ENCODE data around the gene SLC28A1.
A peak's percentile ranks its signal among the peaks of the same experiment; 100 is the strongest.

The SLC28A1 gene

GRCh38 chr15:84934942-84935729 is 50.7 kb downstream of the SLC28A1 start:
- Histone ChIP-seq H3K27me3 (ENCODE audit: low read depth) (peaks cover 8% of the 10 kb centered on the region; the same call in 1 of the 2 replicates), H3K9me3 (no peaks in the 10 kb centered on the region), H3K4me3 (no peak overlapping the region), H3K4me1 (peaks cover 5% of the 10 kb centered on the region; the same call in 1 of the 2 replicates), H3K36me3 (replicated peaks) (no peaks in the 10 kb centered on the region)
- no peak for DNase-seq (ENCODE audit: low spot score in 2 of 2)
- in situ Hi-C loops (cut with MboI; ENCODE audit: low sequenced_read_pairs), result no loop called here

- Histone ChIP-seq H3K9me3 (no peaks in the 10 kb centered on the region), H3K27me3 (ENCODE audit: low read depth) (peaks cover 8% of the 10 kb centered on the region), H3K4me3 (no peak overlapping the region), H3K4me1 (peaks cover 7% of the 10 kb centered on the region), H3K36me3 (replicated peaks) (no peaks in the 10 kb centered on the region)
- in situ Hi-C loops (cut with MboI; ENCODE audit: low sequenced_read_pairs), result no loop called here
- DNase-seq (ENCODE audit: low spot score in 2 of 2), result no peak
These were observed 52.7 kb downstream of the SLC28A1 start for GRCh38 chr15:84937144-84937543.

- Histone ChIP-seq H3K4me3 (no peak overlapping the region), H3K27me3 (ENCODE audit: low read depth) (peaks cover 8% of the 10 kb centered on the region), H3K9me3 (no peaks in the 10 kb centered on the region), H3K4me1 (peaks cover 13% of the 10 kb centered on the region), H3K36me3 (replicated peaks) (no peaks in the 10 kb centered on the region)
- no peak for DNase-seq (ENCODE audit: low spot score in 2 of 2)
- in situ Hi-C loops (cut with MboI; ENCODE audit: low sequenced_read_pairs), result no loop called here
These were observed 54.3 kb downstream of the SLC28A1 start for GRCh38 chr15:84938726-84939125.

- H3K9me3 ChIP-seq, result no peaks in the 10 kb centered on the region
- H3K4me1 ChIP-seq, result peaks cover 13% of the 10 kb centered on the region
- peaks cover 8% of the 10 kb centered on the region for H3K27me3 ChIP-seq (ENCODE audit: low read depth)
- no peak overlapping the region for H3K4me3 ChIP-seq
- H3K36me3 ChIP-seq (replicated peaks), result no peaks in the 10 kb centered on the region
- no peak for DNase-seq (ENCODE audit: low spot score in 2 of 2)
- in situ Hi-C loops (cut with MboI; ENCODE audit: low sequenced_read_pairs), result no loop called here
These were observed 55.9 kb downstream of the SLC28A1 start for GRCh38 chr15:84940399-84940798.

GRCh38 chr15:84942456-84942855 is 58.0 kb downstream of the SLC28A1 start:
- H3K4me1 ChIP-seq, result peaks cover 9% of the 10 kb centered on the region
- in situ Hi-C loops (cut with MboI; ENCODE audit: low sequenced_read_pairs), result no loop called here
- H3K27me3 ChIP-seq (ENCODE audit: low read depth), result peaks cover 8% of the 10 kb centered on the region
- peak; percentile 63 to 66 for DNase-seq (ENCODE audit: low spot score in 2 of 2)
- H3K9me3 ChIP-seq, result no peaks in the 10 kb centered on the region
- H3K4me3 ChIP-seq, result no peak overlapping the region
- H3K36me3 ChIP-seq (replicated peaks), result no peaks in the 10 kb centered on the region

GRCh38 chr15:84944311-84944710 is 59.8 kb downstream of the SLC28A1 start:
- H3K4me1 ChIP-seq, result peaks cover 8% of the 10 kb centered on the region
- H3K27me3 ChIP-seq (ENCODE audit: low read depth), result peaks cover 2% of the 10 kb centered on the region
- H3K4me3 ChIP-seq, result no peak overlapping the region
- in situ Hi-C loops (cut with MboI; ENCODE audit: low sequenced_read_pairs), result no loop called here
- DNase-seq (ENCODE audit: low spot score in 2 of 2), result no peak
- no peaks in the 10 kb centered on the region for H3K36me3 ChIP-seq (replicated peaks)
- no peaks in the 10 kb centered on the region for H3K9me3 ChIP-seq

GRCh38 chr15:84944861-84945260 is 60.4 kb downstream of the SLC28A1 start:
- Histone ChIP-seq H3K4me1 (peaks cover 8% of the 10 kb centered on the region), H3K9me3 (no peaks in the 10 kb centered on the region), H3K4me3 (no peak overlapping the region), H3K36me3 (replicated peaks) (no peaks in the 10 kb centered on the region), H3K27me3 (ENCODE audit: low read depth) (no peaks in the 10 kb centered on the region; the same call in 1 of the 2 replicates)
- DNase-seq (ENCODE audit: low spot score in 2 of 2), result no peak
- in situ Hi-C loops (cut with MboI; ENCODE audit: low sequenced_read_pairs), result no loop called here

- H3K9me3 ChIP-seq, result no peaks in the 10 kb centered on the region
- in situ Hi-C loops (cut with MboI; ENCODE audit: low sequenced_read_pairs), result no loop called here
- H3K4me3 ChIP-seq, result no peak overlapping the region
These were observed 62.5 kb downstream of the SLC28A1 start for GRCh38 chr15:84946772-84947489.

GRCh38 chr15:84947947-84948830 is 63.7 kb downstream of the SLC28A1 start:
- H3K4me3 ChIP-seq, result no peak overlapping the region

More at GRCh38 chr15:84946772-84947489, 62.5 kb downstream of the SLC28A1 start:
- H3K36me3 ChIP-seq (replicated peaks), result no peaks in the 10 kb centered on the region
- peaks cover 8% of the 10 kb centered on the region for H3K4me1 ChIP-seq
- H3K27me3 ChIP-seq (ENCODE audit: low read depth), result no peaks in the 10 kb centered on the region
- DNase-seq (ENCODE audit: low spot score in 2 of 2), result no peak

GRCh38 chr15:84949043-84949442 is 64.6 kb downstream of the SLC28A1 start:
- no peak overlapping the region for H3K4me3 ChIP-seq
- no peak for DNase-seq (ENCODE audit: low spot score in 2 of 2)
- H3K36me3 ChIP-seq (replicated peaks), result no peaks in the 10 kb centered on the region
- H3K4me1 ChIP-seq, result peaks cover 4% of the 10 kb centered on the region; the same call in 1 of the 2 replicates
- H3K27me3 ChIP-seq (ENCODE audit: low read depth), result no peaks in the 10 kb centered on the region
- in situ Hi-C loops (cut with MboI; ENCODE audit: low sequenced_read_pairs), result no loop called here
- no peaks in the 10 kb centered on the region for H3K9me3 ChIP-seq

More at GRCh38 chr15:84947947-84948830, 63.7 kb downstream of the SLC28A1 start:
- in situ Hi-C loops (cut with MboI; ENCODE audit: low sequenced_read_pairs), result no loop called here
- no peak for DNase-seq (ENCODE audit: low spot score in 2 of 2)
- H3K9me3 ChIP-seq, result no peaks in the 10 kb centered on the region
- no peaks in the 10 kb centered on the region for H3K36me3 ChIP-seq (replicated peaks)
- H3K27me3 ChIP-seq (ENCODE audit: low read depth), result no peaks in the 10 kb centered on the region
- peaks cover 4% of the 10 kb centered on the region; the same call in 1 of the 2 replicates for H3K4me1 ChIP-seq

GRCh38 chr15:84949845-84950569 is 65.5 kb downstream of the SLC28A1 start:
- Histone ChIP-seq H3K9me3 (no peaks in the 10 kb centered on the region), H3K4me1 (peaks cover 4% of the 10 kb centered on the region; the same call in 1 of the 2 replicates), H3K36me3 (replicated peaks) (no peaks in the 10 kb centered on the region), H3K4me3 (no peak overlapping the region), H3K27me3 (ENCODE audit: low read depth) (no peaks in the 10 kb centered on the region)
- no peak for DNase-seq (ENCODE audit: low spot score in 2 of 2)
- in situ Hi-C loops (cut with MboI; ENCODE audit: low sequenced_read_pairs), result loop anchor here (5.0 kb wide), 1 partner anchor 92 kb away; no protein-coding TSS in a partner anchor

- Histone ChIP-seq H3K27me3 (ENCODE audit: low read depth) (no peaks in the 10 kb centered on the region), H3K36me3 (replicated peaks) (no peaks in the 10 kb centered on the region), H3K4me1 (peaks cover 6% of the 10 kb centered on the region; the same call in 1 of the 2 replicates), H3K9me3 (no peaks in the 10 kb centered on the region), H3K4me3 (no peak overlapping the region)
- in situ Hi-C loops (cut with MboI; ENCODE audit: low sequenced_read_pairs), result loop anchor here (5.0 kb wide), 1 partner anchor 92 kb away; no protein-coding TSS in a partner anchor
- DNase-seq (ENCODE audit: low spot score in 2 of 2), result no peak
These were observed 66.2 kb downstream of the SLC28A1 start for GRCh38 chr15:84950570-84951111.

Measured in HAP-1 (cell line).